Mucosa of rectum (tissue), 2 donors: ENCODE results near the gene ITIH1.
"Not testable (repeated sequence)": the region's sequence is repeated elsewhere in the genome, so short reads cannot be mapped to it uniquely, and the experiment has no call there.

Experiments used
- H3K27ac ChIP-seq, 2 donors: one replicate each; pipeline ENCODE4 v1.7.0; 2013; ENCODE audit warnings: inconsistent platforms in 2 of 2, low read depth in 2 of 2, low read length in 2 of 2
- H3K27me3 ChIP-seq, 2 donors: one replicate each; pipeline ENCODE4 v1.7.0; 2013; ENCODE audit warnings: low read length in 2 of 2; ENCODE audit not compliant: control insufficient read depth in 2 of 2, insufficient read depth in 2 of 2
- H3K36me3 ChIP-seq, 2 donors: one replicate each; pipeline ENCODE4 v1.7.0; 2013; ENCODE audit warnings: low read length in 2 of 2; ENCODE audit not compliant: control insufficient read depth in 2 of 2, insufficient read depth in 2 of 2
- H3K4me1 ChIP-seq, 2 donors: one replicate each; pipeline ENCODE4 v1.7.0; 2013; ENCODE audit warnings: low read length in 2 of 2, mild to moderate bottlenecking in 1 of 2; ENCODE audit not compliant: control insufficient read depth in 2 of 2, insufficient read depth in 2 of 2
- H3K4me3 ChIP-seq, 2 donors: one replicate each; pipeline ENCODE4 v1.7.0; 2013; ENCODE audit warnings: low read length in 2 of 2
- H3K9ac ChIP-seq, 2 donors: one replicate each; pipeline ENCODE4 v1.7.0; 2013; ENCODE audit warnings: low read length in 2 of 2, low read depth in 1 of 2, mild to moderate bottlenecking in 1 of 2
- H3K9me3 ChIP-seq, 2 donors: one replicate each; pipeline ENCODE4 v1.7.0; 2013; ENCODE audit warnings: low read length in 2 of 2; ENCODE audit not compliant: control insufficient read depth in 2 of 2
- donor health status: healthy.
- donor health status: Normal muscosa, but diverticular disease.

The ITIH1 gene, protein sequence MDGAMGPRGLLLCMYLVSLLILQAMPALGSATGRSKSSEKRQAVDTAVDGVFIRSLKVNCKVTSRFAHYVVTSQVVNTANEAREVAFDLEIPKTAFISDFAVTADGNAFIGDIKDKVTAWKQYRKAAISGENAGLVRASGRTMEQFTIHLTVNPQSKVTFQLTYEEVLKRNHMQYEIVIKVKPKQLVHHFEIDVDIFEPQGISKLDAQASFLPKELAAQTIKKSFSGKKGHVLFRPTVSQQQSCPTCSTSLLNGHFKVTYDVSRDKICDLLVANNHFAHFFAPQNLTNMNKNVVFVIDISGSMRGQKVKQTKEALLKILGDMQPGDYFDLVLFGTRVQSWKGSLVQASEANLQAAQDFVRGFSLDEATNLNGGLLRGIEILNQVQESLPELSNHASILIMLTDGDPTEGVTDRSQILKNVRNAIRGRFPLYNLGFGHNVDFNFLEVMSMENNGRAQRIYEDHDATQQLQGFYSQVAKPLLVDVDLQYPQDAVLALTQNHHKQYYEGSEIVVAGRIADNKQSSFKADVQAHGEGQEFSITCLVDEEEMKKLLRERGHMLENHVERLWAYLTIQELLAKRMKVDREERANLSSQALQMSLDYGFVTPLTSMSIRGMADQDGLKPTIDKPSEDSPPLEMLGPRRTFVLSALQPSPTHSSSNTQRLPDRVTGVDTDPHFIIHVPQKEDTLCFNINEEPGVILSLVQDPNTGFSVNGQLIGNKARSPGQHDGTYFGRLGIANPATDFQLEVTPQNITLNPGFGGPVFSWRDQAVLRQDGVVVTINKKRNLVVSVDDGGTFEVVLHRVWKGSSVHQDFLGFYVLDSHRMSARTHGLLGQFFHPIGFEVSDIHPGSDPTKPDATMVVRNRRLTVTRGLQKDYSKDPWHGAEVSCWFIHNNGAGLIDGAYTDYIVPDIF

DNA sequence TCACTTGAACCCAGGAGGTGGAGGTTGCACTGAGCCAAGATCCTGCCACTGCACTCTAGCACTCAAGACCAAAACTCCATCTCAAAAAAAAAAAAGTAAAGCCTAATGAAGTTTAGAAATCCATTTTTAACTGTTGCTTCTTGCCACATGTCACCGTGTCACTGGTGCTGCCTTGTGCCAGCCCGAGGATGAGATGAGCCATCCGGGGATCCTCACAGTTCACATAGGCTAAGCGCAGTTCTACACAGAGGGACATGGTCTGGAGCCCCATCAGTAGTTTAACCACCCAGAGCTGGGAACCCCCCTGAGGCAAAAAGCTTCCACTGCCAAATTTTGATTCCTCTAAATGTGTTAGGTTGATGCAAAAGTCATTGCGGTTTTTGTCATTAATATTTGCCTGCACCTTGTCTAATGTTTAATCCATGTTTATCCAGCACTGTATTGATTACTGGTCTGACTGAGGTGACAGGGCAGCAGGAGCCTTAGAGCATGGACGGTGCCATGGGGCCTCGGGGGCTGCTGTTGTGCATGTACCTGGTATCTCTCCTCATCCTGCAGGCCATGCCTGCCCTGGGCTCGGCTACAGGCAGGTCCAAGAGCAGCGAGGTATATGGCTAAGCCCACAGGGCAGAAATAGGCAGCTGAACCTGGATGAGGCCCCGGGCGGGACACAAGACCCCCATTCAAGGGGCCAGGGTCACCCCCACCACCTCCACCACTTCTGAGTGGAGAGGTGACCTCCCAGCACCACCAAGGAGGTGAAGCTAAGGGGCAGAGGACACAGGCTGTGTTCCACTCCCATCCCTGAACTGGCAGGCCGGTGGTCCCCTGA is at the start of gene ITIH1:
Gene ITIH1, plus strand, starts transcription at position 473 of the 832 bp plus-strand sequence. Its CDS starts 17 bp downstream, at position 490.
- H3K27me3 ChIP-seq, result peaks cover 0 to 3% of the 10 kb centered on the region in 2 donors
- no peaks in the 10 kb centered on the region for H3K4me1 ChIP-seq
- H3K9me3 ChIP-seq, result no peaks in the 10 kb centered on the region
- no peaks in the 10 kb centered on the region for H3K36me3 ChIP-seq
- no peak within 1 kb of the TSS for H3K9ac ChIP-seq
- H3K27ac ChIP-seq, result no peak within 1 kb of the TSS
- no peak within 1 kb of the TSS for H3K4me3 ChIP-seq

DNA sequence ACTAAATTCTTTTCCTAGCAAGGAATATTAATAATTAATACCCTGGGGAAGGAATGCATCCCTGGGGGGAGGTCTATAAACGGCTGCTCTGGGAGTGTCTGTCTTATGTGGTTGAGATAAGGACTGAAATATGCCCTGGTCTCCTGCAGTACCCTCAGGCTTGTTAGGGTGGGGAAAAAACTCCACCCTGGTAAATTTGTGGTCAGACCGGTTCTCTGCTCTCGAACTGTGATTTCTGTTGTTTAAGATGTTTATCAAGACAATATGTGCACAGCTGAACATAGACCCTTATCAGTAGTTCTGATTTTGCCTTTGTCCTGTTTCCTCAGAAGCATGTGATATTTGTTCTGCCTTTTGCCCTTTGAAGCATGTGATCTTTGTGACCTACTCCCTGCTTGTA is 48.6 kb upstream of the ITIH1 start:
- H3K9ac ChIP-seq, H3K4me1 ChIP-seq, H3K27ac ChIP-seq, H3K4me3 ChIP-seq, H3K9me3 ChIP-seq, H3K27me3 ChIP-seq: not testable (repeated sequence)
- H3K36me3 ChIP-seq, result peaks cover 7 to 19% of the 10 kb centered on the region in 2 donors

DNA sequence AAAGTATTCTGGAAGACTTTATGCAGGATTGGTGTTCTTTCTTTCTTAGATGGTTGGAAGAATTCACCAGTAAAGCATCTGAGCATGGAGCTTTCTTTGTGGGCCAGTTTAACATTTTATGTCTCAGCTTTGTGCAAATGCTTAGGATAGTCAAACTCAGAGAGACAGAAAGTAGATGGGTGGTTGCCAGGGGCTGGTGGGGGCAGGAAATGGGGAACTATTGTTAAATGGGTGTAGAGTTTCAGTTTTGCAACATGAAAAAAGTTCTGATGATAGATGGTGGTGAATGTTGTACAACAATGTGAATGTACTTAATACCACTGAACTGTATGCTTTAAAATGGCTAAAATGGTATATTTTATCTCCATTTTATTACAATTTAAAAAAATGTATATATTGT is 46.7 kb upstream of the ITIH1 start:
- no peak overlapping the region for H3K9ac ChIP-seq
- no peaks in the 10 kb centered on the region for H3K9me3 ChIP-seq
- no peak overlapping the region for H3K4me3 ChIP-seq
- H3K27ac ChIP-seq, result no peak overlapping the region
- H3K27me3 ChIP-seq, result no peaks in the 10 kb centered on the region
- peaks cover 15 to 22% of the 10 kb centered on the region in 2 donors for H3K36me3 ChIP-seq
- H3K4me1 ChIP-seq, result no peaks in the 10 kb centered on the region

DNA sequence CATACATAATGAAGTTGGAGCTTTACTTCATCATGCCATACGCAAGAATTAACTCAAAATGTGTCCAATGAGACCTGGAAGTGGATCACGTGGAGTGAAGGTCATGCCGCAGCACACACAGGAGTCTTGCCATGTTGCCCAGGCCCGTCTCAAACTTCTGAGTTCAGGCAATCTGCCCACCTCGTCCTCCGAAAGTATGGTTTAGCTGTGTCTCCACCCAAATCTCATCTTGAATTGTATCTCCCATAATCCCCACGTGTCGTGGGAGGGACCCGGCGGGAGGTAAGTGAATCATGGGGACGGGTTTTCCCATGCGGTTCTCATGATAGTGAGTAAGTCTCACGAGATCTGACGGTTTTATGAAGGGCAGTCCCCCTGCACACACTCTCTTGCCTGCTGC is 45.8 kb upstream of the ITIH1 start:
- Histone ChIP-seq H3K36me3 (peaks cover 15 to 25% of the 10 kb centered on the region in 2 donors), H3K27me3 (no peaks in the 10 kb centered on the region), H3K9ac (no peak overlapping the region), H3K4me3 (no peak overlapping the region), H3K4me1 (no peaks in the 10 kb centered on the region), H3K9me3 (no peaks in the 10 kb centered on the region), H3K27ac (no peak overlapping the region)

DNA sequence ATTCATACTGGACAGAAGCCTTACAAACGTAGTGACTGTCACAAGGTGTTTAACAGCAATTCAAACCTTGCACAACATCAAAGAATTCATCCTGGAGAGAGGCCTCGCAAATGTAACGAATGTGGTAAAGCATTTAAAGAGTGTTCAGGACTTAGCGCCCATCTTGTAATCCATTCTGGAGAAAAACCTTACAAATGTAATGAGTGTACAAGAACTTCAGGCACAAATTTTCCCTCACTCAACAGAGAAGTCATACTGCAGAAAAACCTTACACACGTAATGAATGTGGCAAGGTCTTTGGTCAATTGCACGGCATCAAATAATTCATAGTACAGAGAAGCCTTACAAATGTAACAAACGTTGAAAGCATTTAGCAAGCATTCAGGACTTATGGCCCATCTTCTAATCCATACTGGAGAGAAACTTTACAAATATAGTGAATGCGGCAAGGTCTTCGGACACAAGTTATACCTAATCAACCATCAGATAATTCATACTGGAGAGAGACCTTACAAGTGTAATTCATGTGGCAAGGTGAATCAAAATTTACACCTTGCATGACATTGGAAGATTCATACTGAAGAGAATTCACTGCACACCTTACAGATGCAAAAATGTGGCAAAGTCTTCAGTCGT is 44.0 kb upstream of the ITIH1 start:
- no peak overlapping the region for H3K4me3 ChIP-seq
- H3K4me1 ChIP-seq, result no peaks in the 10 kb centered on the region
- no peak overlapping the region for H3K9ac ChIP-seq
- H3K36me3 ChIP-seq, result peaks cover 15 to 34% of the 10 kb centered on the region in 2 donors
- no peak overlapping the region for H3K27ac ChIP-seq
- H3K27me3 ChIP-seq, result no peaks in the 10 kb centered on the region
- no peaks in the 10 kb centered on the region for H3K9me3 ChIP-seq

DNA sequence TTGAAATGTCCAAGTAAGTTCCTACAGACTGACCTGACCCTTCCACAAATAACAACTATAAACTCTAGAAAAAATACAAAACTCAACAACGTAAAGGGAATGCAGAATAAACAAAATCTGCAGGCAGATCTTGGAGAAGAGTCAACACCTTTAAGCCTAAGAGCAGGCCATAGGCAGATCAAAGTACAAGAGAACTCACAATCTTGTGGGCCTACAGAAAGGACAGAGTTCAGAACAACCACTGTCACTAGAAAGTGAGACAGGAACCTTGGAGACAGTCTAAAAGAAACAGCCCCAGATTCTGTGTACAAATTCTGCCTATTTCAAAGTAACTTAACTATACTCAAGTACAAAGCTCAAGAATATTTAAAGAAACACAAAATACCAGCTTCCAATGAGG is 37.7 kb upstream of the ITIH1 start:
- Histone ChIP-seq H3K4me1 (no peaks in the 10 kb centered on the region), H3K27ac (no peak overlapping the region), H3K9me3 (no peaks in the 10 kb centered on the region), H3K9ac (no peak overlapping the region), H3K27me3 (no peaks in the 10 kb centered on the region), H3K4me3 (no peak overlapping the region), H3K36me3 (peaks cover 30 to 40% of the 10 kb centered on the region in 2 donors)

DNA sequence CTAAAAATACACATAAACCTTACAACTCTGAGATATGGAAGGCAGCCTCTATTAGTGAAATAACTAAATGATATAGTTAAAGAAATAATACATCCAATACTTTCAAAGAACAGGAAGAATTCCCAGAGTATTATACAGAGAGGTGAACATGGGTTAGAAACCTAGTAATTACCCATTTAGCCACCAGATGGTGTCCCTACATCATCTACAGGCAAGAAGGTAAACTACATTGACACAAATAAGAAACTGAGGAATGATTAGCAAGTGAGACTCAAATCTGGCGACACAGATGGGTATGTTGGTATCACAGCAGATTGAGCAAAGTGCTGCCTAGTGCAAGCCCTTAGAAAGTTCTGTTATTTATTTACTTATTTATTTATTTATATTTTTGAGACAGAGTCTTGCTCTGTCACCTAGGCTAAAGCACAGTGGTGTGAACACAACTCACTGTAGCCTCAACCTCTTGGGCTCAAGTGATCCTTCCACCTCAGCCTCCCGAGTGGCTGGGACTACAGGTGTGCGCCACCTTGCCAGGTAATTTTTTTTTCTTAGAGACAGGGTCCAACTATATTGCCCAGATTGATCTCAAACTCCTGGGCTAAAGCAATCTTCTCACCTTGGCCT is 34.9 kb upstream of the ITIH1 start:
- Histone ChIP-seq H3K4me3 (no peak overlapping the region), H3K4me1 (no peaks in the 10 kb centered on the region), H3K27ac (no peak overlapping the region), H3K27me3 (no peaks in the 10 kb centered on the region), H3K36me3 (peaks cover 41 to 43% of the 10 kb centered on the region in 2 donors), H3K9me3 (no peaks in the 10 kb centered on the region), H3K9ac (no peak overlapping the region)

DNA sequence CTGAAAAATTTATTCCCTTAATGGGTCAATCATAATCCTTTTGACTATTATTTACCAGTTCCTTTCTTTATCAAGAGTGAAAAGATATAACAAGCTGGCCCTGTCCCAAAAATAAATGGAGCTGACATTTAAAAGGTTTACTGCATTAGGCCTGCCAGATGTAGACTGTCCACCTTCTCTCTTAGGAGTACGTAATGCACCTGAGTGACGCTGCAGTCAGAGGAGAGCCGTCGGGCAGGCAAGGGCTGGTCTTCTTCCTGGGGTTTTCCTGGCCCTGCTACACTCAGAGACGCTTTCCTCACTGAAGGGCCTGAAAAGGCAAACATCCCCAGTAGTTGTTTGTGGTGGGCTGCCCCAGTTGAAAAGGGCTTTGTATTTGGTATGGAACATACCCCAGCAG is 34.2 kb upstream of the ITIH1 start:
- Histone ChIP-seq H3K9me3 (no peaks in the 10 kb centered on the region), H3K27me3 (no peaks in the 10 kb centered on the region), H3K4me3 (no peak overlapping the region), H3K36me3 (peaks cover 40 to 42% of the 10 kb centered on the region in 2 donors), H3K9ac (no peak overlapping the region), H3K4me1 (no peaks in the 10 kb centered on the region), H3K27ac (no peak overlapping the region)

DNA sequence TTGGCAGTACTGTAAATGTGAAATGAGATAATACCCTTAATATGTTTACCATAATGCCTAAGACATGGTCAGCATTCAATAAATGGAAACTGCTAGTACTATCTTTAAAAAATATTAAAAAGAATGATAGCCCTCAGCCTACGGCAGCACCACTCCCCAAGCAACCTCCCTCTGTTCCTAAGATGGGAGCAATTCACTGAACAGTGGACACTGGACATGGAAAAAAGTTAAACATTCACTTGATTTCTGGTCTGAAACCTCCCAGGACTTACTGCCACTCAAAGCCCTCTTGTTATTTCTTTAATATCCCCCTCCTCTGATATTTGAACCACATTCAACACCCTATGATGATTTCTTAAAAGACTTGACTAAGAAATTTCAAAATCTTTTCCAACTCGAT is 33.7 kb upstream of the ITIH1 start:
- H3K36me3 ChIP-seq, result peaks cover 41 to 47% of the 10 kb centered on the region in 2 donors
- no peak overlapping the region for H3K27ac ChIP-seq
- no peaks in the 10 kb centered on the region for H3K4me1 ChIP-seq
- no peak overlapping the region for H3K4me3 ChIP-seq
- H3K27me3 ChIP-seq, result no peaks in the 10 kb centered on the region
- H3K9ac ChIP-seq, result no peak overlapping the region
- H3K9me3 ChIP-seq, result no peaks in the 10 kb centered on the region
